SHP77 (cell line): Measurements from ENCODE around the gene ZDHHC20.

Experiments
- DNase-seq, 2 experiments: peaks; one replicate each; lab custom pipeline; 2025; lab: John Stamatoyannopoulos, UW

The ZDHHC20 gene, protein sequence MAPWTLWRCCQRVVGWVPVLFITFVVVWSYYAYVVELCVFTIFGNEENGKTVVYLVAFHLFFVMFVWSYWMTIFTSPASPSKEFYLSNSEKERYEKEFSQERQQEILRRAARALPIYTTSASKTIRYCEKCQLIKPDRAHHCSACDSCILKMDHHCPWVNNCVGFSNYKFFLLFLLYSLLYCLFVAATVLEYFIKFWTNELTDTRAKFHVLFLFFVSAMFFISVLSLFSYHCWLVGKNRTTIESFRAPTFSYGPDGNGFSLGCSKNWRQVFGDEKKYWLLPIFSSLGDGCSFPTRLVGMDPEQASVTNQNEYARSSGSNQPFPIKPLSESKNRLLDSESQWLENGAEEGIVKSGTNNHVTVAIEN

DNA sequence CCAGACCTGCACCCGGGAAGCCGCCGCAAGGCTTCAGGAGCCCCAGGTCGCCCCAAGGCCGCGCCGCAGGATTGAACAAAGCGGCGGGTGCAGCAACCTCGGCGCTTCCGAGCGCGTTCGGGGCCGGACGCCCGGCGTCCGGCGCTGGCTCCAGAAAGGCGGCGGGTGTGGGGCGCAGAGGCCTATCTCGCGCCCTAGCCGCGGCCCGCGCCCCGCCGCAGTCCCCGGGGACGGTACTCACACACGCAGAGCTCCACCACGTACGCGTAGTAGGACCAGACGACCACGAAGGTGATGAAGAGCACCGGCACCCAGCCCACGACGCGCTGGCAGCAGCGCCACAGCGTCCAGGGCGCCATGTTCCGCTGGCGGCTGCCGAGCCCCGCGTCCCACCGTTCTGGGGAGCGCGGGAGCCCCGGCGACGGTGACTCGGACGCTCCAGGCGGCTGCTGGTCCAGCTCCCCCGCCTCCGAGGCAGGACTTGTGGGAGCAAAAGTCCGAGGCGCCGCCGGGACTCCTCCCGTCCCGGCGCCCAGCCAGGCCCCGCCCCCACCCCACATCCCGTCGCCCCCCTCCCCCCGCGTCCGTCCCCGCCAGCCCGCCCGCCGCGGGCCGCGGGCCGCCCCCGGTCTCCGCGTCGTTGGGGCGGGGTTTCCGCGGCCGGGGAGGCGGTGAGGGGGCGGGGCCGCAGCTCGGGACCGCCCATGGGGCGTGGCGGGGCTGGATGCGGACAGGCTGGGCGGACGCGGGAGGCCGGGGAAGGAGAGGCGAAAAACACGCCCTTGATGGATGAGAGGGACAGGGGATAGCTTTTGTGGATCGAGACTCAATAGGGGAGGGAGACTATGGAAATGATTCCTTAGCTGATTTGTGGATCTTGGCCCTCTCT lies at the start of gene ZDHHC20:
Gene ZDHHC20 (minus strand): TSS at position 491 of the 889 bp plus-strand sequence. CDS start 132 bp downstream, at position 359.
- peak; percentile 66 to 73 for DNase-seq

DNA sequence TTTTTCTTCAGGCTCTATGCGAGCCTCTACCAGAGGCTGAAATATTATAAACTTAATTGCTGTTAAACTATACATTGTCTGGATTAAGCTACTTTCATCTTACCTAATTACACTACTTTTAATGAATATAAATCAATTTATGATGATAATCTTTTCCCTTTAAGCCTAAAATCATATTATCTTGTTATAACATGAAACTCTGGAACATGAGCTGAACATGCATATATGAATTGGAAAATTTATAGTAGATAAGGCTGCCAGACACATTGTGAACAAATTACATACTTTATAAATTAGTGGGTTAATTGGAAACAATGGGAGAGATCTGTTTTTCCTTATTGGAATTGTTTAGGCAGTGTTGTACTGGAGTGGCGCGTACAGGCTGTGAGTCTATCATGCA lies 45.3 kb upstream of the ZDHHC20 start:
- DNase-seq: no peak

DNA sequence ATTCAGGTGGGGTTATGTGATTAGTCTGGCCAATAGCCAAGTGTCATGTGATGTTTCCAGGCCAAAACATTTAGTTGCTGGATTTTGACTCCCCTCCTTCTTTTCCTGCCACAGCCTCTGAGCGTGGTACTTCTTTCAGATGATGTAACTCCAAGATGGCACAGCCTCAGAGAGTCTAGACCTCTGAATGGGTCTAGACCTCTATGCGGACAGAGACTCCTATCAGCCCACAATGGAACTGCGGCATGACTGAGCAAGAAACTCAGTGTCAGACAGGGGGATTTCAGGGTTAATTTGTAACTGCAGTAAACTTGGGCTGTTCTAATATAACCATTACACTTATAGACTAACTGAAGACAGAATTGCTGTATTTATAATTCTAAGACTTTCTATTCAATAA lies 42.6 kb upstream of the ZDHHC20 start:
- no peak for DNase-seq

DNA sequence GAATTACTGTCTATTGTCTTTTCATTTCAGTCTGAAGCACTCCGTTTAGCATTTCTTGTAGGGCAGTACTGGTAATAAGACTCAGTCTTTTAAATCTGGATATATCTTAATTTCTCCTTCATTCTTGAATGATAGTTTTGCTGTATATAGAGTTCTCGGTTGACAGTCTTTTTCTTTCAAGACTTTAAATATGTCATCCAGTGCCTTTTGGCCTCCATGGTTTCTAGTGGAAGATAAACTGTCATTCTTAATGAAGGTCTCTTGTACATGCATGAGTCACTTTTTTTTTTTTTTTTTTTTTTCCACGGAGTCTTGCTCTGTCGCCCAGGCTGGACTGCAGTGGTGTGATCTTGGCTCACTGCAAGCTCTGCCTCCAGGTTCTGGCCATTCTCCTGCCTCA lies 27.2 kb upstream of the ZDHHC20 start:
- DNase-seq: no peak

DNA sequence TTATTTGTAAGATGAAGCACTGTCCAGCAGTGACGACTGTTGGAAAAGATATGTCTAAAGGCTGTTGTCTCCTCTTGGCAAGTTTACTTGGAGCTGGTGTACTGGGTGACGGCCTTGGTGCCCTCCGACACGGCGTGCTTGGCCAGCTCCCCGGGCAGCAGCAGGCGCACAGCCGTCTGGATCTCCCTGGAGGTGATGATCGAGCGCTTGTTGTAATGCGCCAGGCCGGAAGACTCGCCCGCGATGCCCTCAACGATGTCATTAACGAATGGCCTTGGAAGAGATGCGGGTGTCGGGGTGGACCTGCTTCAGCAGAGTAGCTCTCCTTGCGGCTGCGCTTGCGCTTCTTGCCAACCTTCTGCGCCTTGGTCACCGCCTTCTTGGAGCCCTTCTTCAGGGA lies 24.6 kb upstream of the ZDHHC20 start:
- no peak for DNase-seq

DNA sequence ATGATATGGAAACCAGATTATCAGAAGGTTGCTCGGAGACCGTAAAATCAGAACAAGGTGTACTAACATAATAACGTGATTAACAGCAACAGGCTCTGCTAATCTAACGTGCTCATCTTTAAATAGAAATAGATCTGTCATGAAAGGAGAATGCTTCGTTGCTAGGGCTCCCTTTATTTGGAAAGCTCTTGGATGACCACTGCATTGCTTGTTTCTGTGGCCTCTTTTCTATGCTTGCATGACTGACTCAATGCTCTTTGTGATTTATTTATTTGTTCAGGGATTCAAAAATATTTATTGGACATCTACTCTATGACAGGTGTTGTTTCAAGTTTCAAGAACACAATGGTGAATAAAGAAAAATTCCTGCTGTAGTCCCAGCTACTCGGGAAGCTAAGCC lies 22.3 kb upstream of the ZDHHC20 start:
- DNase-seq: no peak

DNA sequence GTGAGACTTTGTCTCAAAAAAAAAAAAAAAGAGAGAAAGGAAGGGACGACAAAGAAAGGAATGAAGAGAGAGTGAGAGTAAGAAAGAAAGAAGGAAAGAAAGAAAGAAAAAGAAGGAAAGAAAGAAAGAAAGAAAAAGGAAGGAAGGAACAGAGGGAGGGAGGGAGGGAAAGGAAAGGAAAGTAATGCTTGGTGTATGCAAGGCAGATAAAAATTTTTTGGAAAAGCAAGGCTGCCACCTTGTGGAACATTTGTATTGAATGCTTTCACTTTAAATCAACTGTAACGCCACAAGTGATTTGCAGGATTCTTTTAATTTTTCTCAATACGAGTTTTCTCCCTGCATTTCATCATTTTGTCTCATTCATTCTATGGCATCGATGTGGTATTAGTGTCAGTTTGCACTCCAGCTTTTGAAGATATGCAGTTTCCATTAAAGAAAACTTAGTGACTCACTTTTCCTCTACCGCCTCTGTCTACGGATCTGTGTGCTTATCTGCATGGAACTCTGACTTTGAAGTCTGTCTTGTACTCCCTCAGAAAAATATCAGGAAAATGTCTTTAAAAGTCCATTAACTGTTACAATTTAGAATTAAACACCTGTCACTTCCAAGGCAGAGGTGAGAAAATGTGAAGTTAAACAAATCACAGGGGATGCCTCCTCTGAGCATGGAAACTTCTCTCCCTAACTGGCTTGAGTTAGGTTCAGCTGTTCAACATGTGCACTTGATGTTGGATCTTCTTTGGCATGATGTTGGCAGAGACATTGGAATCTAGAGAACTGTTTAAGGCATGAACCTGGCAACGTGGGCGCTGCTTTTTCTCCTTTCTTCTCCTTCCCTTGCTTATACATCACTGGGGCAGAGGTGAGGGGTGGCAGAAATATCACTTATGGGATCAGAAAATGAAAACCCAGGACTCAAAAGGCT lies 20.0 kb upstream of the ZDHHC20 start:
- DNase-seq: peak; percentile 40 to 53

DNA sequence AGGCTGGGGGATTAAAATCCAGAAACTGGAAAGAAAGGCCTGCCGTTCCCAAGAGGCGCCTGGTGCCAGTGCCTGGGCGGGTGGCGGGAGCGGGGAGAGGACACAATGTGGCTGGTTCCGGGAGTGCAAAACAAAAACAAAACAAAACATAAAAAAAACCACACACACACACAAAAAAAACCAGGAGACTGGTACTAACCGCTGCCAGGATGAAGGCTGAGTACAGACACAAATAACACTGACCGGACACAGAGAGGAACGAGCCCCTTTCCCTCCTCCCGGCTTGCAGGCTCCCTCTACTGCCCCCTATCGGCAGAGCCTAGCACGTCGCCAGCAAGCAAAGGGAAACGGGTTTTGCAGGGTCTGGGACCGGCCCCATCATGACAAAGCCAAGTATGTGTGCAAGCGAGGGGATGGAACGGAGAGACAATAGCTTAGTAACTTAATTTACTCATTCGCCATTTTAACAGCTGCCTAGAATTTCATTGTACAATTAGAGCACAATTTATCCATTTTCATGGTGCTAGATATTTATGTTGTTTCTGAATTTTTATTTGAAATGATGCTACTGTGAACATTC lies 17.9 kb upstream of the ZDHHC20 start:
- DNase-seq: peak; percentile 77 to 78

DNA sequence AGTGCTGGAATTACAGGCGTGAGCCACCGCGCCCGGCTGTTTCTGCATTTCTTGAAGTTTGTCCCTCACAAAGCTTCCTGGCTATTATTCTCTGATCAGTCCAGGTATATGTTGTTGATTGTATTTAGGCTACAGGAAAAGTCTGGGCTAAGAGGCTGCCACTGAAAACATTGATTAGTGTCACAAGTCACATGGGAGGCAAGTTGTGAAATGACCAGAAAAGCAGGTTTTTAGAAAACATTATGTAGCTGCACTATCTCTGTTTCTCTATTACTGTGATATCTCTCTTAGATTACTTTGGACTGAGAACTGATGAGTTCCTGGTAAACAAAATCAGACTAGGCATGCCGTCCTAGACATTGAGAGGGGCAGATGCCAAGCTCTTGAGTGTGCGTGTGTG lies 16.0 kb upstream of the ZDHHC20 start:
- DNase-seq: no peak

DNA sequence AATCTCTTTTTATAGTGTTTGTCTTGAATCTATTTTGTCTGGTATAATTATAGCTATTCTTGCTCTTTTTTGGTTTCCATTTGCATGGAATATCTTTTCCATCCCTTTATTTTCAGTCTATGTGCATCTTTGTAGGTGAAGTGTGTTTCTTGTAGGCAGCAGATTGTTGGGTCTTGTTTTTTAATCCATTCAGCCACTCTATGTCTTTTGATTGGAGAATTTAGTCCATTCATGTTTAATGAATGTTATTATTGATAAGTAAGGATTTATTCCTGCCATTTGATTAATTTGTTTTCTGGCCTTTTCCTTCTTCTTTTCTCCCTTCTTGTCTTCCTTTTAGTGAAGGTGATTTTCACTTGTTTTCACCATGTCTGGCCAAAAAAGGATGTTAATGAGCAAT lies 11.7 kb upstream of the ZDHHC20 start:
- DNase-seq: no peak

DNA sequence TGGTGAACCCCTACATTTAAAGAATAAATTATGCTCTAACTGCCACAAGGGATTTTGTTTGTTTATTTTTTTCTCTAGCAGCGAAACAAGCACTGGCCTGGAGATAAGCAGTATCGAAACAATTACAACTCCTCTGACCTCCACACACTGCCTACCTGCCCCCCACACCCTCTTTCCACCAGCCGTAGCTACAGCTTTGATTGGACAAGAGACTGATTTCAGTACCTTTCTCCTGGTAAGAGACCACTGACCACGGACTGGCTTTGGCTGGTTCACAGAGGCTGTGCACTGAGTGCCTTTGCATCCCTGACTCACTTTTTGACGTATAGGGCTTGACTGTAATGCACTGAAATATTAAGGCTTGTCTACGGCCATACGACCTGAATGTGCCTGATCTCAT lies 7.4 kb upstream of the ZDHHC20 start:
- DNase-seq: no peak

DNA sequence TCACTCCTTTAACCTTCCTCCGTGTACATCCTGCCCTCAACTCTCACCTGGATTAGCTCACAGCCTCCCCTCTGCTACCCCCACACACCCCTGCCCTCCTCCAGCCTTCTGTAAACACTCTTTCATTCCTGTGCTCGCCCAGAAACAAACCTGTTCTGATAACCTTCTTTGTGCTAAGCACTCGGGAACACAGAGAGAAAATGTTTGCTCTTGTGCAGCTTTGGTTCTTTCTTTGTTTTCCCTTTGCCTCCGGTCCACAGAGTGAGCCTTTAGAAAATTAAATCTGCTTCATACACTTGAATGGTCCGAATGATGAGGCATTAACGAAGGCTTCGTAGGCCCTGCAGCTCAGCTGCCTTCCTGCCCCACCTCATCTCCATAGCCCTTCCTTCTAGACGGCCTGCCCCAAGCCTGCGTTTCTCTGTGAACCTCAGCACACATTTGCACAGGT lies 6.6 kb upstream of the ZDHHC20 start:
- DNase-seq: no peak

DNA sequence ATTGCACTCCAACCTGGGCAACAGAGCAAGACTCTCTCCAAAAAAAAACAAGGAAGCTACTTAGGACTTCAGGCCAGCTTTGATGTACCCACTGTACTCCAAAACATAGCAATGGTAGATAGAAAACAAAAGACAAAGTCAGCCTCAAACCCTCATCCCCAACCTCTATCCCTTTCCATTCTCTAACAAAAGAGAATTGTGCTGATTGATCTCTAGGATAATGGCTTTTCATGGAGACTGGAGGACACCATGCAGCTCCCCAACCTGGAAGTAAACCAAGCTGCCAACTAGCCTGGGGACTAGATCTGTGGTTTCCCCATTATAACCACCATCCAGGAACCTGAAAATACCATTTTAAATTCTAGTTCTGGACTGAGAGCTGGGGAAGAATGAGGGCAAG lies 4.3 kb upstream of the ZDHHC20 start:
- no peak for DNase-seq

DNA sequence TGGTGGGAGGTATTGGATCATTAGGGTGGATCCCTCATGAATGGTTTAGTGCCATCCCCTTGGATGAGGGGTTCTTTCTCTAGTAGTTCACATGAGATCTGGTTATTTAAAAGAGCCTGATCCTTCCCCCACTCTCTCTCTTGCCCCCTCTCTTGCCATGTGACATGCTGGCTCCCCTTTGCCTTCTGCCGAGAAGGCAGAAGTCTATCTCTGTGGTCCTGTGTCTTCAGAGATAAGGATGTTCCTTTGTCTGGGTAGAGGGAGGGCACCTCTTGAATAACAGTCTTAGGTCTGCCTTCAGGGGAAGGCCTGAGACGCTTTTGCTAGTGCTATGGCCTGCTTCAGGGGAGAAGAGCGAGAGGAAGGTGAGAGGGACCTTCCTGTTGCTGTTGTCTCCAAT lies 2.0 kb upstream of the ZDHHC20 start:
- no peak for DNase-seq

DNA sequence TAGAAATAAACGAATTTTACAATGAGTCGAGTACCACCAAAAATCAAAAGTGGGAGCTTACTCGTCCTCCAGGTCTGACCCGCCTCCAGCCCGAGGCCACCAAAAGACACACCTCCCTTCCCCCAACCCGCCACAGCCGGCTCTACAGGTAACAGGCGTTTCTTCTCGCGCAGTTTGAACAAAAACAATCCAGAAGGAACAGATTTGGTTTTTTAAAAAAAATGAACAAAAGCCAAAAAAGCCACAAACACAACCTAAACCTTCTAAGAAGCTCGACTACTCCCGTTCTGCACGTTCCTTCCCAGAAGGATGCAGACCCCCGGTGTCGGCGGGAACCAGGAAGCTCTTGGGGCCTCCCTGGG lies 671 bp downstream of the ZDHHC20 start:
- DNase-seq: peak in 1 of 2 experiments; percentile 47

DNA sequence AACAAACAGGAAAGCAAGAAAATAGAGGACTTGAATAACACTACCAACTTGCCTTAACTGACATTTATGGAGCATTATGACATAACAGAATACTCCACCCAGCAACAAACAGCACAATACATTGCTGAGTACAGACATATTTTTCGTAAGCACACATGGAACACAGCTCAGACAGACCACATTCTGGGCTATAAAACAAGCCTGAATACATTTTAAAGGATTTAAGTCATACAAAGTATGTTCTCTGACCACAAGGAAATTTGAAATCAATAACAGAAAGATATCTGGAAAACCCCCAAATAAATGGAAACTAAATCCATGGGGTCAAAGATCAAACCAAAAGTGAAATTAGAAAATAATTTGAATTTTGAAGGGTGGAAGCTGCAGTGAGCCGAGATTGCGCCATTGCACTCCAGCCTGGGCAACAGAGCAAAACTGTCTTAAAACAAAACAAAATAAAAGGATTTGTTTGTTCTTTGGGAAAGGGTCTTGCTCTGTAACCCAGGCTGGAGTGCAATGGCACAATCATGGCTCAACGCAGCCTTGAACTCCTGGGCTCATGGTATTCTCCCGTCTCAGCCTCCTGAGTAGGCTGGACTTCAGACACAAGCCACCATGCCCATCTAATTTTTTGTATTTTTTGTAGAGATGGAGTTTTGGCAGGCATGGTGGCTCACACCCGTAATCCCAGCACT lies 5.6 kb downstream of the ZDHHC20 start:
- DNase-seq: no peak

DNA sequence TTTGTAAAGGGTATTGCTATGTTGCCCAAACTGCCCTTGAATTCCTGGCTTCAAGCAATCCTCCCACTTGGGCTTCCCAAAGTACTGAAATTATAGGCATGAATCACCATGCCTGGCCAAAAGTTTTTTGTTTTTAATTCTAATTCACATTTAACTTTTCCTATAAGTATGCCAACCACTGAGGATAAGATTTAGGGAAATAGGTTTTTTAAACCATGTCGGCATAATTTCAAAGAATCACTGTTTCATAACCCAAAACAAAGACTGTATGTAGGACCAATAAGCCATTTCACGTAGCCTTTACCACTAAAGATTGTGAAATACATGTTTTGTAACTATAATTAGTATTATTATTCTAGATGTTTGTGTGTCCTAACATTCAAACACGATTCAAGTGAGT lies 8.2 kb downstream of the ZDHHC20 start:
- DNase-seq: no peak

DNA sequence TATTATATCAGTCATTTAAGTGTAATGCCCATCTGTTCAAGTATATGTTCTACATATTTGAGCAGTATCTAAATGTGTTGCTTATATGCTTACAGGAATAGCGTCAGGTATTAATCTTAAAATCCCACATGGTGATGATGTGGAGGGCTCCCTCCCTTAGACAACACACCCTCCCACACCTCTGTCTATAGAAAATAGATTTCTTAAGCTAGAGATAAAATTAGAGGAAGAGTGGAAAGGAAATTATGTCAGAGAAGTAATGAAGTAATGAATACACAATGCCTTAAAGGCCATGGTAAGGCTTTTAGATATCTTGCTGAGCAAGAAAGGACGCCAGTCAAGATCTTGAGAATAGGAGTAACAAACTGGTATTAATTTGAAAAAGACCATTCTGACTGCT lies 12.4 kb downstream of the ZDHHC20 start:
- no peak for DNase-seq

DNA sequence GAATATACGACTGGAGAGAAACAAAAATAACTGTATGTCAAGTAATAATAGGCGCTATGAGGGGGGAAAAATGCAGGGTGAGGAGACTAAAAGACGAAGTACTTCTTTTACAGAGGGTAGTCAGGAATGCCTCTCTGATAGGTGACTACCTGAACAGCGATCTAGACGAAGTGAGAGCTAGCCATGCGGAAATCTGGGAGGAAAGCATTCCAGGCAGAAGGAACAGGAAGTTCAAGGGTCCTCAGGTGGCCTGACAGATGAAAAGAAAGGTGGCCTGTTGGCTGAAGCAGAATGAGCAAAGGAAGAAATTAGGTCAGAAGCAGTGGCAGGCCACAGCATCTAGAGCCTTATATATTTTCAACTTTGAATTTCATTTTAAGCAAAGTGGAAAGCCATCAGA lies 13.3 kb downstream of the ZDHHC20 start:
- no peak for DNase-seq

DNA sequence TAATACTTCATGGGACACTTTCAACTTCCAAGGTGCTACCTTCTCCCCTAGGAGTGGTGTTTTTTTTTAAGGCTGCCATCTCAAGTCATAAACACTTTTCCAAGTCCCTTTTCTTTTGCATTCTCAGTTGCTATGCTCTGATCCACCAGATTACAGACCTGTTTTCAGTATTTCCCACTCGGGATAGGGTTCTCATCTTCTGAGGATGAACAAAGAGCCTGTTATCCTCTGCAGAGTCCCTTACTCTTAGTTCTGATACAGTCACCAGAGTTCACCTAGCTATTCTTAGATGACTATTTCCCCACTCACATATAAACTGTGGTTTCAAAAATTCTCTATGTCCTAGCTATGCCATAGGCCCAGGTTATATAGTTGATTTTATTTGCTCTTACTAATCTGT lies 15.9 kb downstream of the ZDHHC20 start:
- DNase-seq: no peak

DNA sequence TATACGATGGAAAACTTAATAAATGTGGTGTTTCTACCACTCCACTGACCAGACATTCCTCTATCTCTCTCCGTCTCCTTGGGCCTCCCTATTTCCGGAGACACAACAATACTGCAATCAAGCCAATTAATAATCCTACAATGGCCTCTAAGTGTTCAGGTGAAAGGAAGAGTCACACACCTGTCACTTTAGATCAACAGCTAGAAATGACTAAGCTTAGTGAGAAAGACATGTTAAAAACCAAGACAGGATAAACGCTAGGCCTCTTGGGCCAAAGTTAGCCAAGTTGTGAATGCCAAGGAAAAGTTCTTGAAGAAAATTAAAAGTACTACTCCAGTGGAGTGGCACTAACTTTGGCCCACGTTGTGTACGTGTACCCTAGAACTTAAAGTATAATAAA lies 22.5 kb downstream of the ZDHHC20 start:
- no peak for DNase-seq
